ENCODE results near the gene SPG11.
A peak's percentile ranks its signal among the peaks of the same experiment; 100 is the strongest.
"Not testable (repeated sequence)": the region's sequence is repeated elsewhere in the genome, so short reads cannot be mapped to it uniquely, and the experiment has no call there.

SPG11 gene, protein sequence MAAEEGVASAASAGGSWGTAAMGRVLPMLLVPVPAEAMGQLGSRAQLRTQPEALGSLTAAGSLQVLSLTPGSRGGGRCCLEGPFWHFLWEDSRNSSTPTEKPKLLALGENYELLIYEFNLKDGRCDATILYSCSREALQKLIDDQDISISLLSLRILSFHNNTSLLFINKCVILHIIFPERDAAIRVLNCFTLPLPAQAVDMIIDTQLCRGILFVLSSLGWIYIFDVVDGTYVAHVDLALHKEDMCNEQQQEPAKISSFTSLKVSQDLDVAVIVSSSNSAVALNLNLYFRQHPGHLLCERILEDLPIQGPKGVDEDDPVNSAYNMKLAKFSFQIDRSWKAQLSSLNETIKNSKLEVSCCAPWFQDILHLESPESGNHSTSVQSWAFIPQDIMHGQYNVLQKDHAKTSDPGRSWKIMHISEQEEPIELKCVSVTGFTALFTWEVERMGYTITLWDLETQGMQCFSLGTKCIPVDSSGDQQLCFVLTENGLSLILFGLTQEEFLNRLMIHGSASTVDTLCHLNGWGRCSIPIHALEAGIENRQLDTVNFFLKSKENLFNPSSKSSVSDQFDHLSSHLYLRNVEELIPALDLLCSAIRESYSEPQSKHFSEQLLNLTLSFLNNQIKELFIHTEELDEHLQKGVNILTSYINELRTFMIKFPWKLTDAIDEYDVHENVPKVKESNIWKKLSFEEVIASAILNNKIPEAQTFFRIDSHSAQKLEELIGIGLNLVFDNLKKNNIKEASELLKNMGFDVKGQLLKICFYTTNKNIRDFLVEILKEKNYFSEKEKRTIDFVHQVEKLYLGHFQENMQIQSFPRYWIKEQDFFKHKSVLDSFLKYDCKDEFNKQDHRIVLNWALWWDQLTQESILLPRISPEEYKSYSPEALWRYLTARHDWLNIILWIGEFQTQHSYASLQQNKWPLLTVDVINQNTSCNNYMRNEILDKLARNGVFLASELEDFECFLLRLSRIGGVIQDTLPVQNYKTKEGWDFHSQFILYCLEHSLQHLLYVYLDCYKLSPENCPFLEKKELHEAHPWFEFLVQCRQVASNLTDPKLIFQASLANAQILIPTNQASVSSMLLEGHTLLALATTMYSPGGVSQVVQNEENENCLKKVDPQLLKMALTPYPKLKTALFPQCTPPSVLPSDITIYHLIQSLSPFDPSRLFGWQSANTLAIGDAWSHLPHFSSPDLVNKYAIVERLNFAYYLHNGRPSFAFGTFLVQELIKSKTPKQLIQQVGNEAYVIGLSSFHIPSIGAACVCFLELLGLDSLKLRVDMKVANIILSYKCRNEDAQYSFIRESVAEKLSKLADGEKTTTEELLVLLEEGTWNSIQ (N-terminal part only)

DNA sequence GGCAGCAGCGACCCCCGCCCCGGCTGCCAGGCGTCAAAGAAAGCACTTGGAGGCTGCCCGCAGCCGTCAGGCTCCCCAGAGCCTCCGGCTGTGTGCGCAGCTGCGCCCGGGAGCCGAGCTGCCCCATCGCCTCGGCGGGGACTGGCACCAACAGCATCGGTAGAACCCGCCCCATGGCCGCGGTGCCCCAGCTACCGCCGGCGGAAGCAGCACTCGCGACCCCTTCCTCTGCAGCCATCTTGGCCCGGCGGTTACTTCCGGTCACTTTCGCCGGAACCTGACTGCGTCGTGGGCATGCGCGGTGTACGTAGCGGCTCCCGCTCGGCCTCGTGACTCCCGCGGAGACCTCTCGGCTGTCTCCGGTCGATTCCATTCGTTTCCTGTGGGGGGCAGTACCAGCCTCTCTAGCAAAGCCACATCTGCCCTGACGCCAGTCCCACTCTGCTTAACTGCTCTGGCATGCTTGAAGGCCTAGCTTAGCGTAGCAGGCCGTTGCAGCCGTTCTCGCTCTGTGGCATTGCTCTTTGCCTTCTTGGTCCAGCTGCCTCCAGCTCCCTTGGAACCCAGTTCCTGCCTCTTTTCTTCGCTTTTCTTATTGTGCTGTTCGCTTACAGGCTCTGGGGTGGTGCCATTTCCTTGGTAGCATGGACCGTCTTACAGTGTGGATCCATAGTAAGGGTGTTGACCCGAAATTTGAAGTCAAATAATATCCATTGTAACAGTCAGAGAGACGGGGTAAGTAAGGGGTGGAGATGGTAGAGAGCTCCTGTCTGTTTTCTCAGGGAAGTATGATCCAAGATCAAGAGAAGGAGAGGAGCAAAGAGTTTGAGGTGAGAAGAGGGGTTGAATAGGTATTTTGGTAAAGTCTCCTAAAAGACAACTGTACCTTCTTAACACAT, at the start of gene SPG11:
Gene SPG11 (minus strand): TSS at position 253 of the 899 bp plus-strand sequence. CDS start 15 bp downstream, at position 238.
- DNase-seq (ENCODE audit: low read depth in 2 of 2) = peak; percentile 96

DNA sequence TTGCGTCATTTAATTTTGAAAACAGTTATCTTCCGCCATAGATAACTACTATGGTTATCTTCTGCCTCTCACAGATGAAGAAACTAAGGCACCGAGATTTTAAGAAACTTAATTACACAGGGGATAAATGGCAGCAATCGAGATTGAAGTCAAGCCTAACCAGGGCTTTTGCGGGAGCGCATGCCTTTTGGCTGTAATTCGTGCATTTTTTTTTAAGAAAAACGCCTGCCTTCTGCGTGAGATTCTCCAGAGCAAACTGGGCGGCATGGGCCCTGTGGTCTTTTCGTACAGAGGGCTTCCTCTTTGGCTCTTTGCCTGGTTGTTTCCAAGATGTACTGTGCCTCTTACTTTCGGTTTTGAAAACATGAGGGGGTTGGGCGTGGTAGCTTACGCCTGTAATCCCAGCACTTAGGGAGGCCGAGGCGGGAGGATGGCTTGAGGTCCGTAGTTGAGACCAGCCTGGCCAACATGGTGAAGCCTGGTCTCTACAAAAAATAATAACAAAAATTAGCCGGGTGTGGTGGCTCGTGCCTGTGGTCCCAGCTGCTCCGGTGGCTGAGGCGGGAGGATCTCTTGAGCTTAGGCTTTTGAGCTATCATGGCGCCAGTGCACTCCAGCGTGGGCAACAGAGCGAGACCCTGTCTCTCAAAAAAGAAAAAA, 49.0 kb upstream of the SPG11 start:
- no peak for DNase-seq (ENCODE audit: low read depth in 2 of 2)

DNA sequence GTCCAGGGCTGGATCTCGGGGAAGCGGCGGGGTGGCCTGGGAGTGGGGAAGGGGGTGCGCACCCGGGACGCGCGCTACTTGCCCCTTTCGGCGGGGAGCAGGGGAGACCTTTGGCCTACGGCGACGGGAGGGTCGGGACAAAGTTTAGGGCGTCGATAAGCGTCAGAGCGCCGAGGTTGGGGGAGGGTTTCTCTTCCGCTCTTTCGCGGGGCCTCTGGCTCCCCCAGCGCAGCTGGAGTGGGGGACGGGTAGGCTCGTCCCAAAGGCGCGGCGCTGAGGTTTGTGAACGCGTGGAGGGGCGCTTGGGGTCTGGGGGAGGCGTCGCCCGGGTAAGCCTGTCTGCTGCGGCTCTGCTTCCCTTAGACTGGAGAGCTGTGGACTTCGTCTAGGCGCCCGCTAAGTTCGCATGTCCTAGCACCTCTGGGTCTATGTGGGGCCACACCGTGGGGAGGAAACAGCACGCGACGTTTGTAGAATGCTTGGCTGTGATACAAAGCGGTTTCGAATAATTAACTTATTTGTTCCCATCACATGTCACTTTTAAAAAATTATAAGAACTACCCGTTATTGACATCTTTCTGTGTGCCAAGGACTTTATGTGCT, 48.4 kb upstream of the SPG11 start:
- no peak for DNase-seq (ENCODE audit: low read depth in 2 of 2)

DNA sequence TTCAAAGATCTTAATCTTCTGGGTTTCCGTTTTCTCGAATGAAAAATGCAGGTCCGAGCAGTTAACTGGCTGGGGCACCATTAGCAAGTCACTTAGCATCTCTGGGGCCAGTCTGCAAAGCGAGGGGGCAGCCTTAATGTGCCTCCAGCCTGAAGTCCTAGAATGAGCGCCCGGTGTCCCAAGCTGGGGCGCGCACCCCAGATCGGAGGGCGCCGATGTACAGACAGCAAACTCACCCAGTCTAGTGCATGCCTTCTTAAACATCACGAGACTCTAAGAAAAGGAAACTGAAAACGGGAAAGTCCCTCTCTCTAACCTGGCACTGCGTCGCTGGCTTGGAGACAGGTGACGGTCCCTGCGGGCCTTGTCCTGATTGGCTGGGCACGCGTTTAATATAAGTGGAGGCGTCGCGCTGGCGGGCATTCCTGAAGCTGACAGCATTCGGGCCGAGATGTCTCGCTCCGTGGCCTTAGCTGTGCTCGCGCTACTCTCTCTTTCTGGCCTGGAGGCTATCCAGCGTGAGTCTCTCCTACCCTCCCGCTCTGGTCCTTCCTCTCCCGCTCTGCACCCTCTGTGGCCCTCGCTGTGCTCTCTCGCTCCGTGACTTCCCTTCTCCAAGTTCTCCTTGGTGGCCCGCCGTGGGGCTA, 47.8 kb upstream of the SPG11 start, which contains the start of the genes B2M and PATL2:
Gene B2M (plus strand): TSS at position 422 of the 647 bp plus-strand sequence. CDS start 30 bp downstream, at position 452.
Gene PATL2 (minus strand): TSS at position 228 of the 647 bp plus-strand sequence. CDS start 34,833 bp downstream, outside the sequence.
- DNase-seq (ENCODE audit: low read depth in 2 of 2) = peak; percentile 85 to 86

DNA sequence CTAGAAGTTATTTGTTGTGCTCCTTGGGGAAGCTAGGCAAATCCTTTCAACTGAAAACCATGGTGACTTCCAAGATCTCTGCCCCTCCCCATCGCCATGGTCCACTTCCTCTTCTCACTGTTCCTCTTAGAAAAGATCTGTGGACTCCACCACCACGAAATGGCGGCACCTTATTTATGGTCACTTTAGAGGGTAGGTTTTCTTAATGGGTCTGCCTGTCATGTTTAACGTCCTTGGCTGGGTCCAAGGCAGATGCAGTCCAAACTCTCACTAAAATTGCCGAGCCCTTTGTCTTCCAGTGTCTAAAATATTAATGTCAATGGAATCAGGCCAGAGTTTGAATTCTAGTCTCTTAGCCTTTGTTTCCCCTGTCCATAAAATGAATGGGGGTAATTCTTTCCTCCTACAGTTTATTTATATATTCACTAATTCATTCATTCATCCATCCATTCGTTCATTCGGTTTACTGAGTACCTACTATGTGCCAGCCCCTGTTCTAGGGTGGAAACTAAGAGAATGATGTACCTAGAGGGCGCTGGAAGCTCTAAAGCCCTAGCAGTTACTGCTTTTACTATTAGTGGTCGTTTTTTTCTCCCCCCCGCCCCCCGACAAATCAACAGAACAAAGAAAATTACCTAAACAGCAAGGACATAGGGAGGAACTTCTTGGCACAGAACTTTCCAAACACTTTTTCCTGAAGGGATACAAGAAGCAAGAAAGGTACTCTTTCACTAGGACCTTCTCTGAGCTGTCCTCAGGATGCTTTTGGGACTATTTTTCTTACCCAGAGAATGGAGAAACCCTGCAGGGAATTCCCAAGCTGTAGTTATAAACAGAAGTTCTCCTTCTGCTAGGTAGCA, 47.0 kb upstream of the SPG11 start:
- no peak for DNase-seq (ENCODE audit: low read depth in 2 of 2)

DNA sequence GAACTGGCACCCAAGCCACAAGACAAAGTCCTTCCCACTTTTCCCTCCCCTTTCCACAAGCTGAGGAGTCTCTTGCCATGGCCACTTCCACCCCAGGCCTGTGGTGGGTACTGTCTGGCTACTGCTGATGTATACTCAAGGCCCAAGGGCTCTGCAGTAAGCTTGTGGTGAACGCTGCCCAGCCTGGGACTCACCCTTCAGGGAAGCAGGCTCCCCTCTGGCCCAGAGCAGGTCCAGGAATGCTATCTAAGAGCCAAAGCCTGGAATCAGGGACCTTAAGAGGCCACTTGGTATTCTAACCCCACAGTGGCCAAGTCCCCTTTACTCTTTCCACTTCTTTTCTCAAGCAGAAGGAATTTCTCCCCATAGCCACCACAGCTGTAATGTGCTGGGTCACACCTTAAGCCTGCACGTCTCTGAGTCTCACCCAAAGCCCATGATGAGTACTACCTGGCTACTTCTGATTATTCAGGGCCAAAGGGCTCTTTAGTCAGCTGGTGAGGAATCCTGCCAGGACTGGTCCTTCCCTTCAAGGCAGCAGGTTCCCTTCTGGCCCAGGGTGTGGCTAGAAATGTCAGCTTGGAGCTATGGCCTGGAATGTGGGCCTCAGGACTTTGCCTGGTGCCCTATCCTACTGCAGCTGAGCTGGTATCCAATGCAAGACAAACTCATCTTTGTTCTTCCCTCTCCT, 43.6 kb upstream of the SPG11 start:
- DNase-seq (ENCODE audit: low read depth in 2 of 2) = no peak

DNA sequence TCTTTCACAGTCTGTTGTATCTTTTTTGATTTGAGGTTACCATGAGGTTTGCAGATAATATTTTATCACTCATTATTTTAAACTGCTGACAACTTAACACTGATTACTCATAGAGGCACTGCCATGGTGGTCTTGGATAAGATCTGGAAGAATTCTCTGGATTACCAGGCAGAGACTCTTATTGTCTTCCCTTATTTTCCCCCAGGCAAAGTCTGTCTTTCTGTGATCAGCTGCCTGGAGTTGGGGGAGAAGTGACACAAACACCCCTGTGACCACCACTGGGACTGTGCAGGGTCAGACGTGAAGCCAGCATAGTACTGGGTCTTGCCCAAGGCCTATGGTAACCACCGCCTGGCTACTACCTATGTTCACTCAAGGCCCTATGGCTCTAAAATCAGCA, 42.9 kb upstream of the SPG11 start:
- DNase-seq (ENCODE audit: low read depth in 2 of 2) = no peak

DNA sequence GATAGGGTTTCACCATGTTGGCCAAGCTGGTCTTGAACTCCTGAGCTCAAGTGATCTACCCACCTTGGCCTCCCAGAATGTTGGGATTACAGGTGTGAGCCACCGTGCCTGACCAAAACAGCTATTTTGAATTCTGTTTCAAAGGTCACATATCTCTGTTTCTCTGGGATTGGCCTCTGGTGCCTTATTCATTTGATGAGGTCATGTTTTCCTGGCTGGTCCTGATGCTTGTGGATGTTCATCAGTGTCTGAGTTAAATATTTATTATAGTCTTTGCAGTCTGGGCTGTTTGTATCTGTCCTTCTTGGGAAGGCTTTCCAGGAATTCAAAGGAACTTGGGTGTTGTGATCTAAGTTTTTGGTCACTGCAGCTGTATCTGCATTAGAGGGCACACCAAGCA, 42.5 kb upstream of the SPG11 start:
- no peak for DNase-seq (ENCODE audit: low read depth in 2 of 2)

DNA sequence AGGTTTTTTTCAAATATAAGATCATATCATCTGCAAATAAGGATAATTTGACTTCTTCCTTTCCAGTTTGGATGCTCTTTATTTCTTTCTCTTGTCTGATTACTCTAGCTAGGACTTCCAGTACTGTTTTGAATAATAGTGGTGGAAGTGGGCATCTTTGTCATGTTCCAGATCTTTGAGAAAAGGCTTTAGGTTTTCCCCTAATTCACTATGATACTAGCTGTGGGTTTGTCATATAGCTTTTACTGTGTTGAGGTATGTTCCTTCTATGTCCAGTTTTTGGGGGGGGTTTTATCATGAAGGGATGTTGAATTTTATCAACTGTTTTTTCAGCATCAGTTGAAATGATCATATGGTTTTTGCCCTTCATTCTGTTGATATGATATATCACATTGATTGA, 37.2 kb upstream of the SPG11 start:
- DNase-seq (ENCODE audit: low read depth in 2 of 2) = not testable (repeated sequence)

DNA sequence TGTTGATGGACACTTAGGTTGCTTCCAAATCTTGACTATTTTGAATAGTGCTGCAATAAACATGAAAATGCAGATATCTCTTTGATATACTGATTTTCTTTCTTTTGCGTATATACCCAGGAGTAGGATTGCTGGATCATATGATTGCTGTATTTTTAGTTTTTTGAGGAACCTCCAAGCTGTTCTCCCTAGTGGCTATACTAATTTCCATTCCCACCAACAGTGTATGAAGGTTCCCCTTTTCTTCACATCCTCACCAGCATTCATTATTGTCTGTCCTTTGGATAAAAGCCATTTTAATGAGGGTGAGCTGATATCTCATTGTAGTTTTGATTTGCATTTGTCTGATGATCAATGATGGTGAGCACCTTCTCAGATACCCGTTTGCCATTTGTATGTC, 35.2 kb upstream of the SPG11 start:
- no peak for DNase-seq (ENCODE audit: low read depth in 2 of 2)

DNA sequence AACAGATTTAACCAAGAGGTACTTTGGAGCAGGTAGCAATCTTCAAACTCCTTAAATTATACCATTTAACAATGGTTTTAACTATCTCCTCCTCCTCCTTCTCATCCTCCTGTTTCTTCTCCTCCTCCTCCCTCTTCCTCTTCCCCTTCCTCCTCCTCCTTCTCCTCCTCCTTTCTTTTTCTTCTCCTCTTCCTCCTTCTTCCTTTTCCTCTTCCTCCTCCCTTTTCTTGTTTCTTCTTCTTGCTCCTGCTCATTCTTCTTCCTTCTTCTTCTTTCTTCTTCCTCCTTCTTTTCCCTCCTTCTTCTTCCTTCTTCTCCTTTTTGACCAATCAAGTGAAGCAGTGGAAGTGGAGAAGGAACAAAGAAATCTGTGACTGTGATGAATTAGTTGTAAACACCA, 33.6 kb upstream of the SPG11 start:
- DNase-seq (ENCODE audit: low read depth in 2 of 2) = no peak

DNA sequence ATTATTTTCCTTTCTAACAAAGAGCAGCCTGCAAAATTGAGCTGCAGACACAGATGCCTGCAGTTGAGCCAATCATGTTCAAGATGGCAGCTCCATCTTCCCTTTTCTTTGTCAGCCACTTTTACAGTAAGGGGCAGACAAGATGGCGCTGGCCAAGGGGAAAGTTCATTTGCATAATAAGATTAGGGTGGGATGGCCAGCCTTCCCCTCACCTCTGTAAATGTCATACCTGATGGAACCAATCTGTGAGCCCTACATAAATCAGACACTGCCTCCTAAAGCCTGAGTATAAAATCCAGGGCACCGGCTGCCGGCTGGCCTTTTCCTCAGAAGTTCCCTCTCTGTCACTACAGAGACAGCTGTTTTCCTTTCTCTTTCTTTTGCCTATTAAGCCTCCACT, 31.8 kb upstream of the SPG11 start:
- DNase-seq (ENCODE audit: low read depth in 2 of 2) = no peak

DNA sequence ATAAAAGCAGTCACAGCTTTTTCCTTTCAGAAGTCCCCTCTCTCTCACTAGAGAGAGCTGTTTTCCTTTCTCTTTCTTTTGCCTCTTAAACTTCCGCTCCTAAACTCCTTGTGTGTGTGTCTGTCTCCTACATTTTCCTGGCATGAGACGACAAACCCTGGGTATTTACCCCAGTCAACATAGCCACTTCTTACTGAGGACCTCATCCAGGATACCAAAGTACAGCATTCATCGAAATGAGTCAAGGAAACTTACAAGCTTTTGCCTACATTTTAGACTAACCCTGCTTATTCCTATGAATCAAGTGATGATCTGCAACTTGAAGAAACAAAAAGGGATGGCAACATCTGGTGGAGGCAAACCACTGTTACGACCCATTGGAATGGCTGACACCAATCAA, 31.0 kb upstream of the SPG11 start:
- no peak for DNase-seq (ENCODE audit: low read depth in 2 of 2)

DNA sequence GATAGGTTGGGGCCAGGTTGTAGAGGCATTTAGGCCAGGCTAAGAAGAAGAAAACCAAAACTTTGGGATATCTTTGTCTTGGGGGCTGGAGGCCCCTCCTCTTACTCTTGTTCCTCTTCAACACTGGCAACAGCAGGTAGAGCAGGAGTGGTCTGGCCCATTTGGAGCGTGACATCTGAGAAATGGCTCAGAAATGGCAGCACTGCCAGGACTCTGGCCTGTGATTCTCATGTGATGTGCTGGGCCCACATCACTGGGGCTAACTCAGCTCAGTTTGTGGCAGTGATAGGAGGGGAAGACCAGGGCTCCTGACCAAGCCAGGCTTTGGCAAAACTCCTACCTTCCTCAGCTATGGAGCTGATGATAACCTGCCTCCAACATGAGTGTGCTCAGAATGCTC, 29.2 kb upstream of the SPG11 start:
- DNase-seq (ENCODE audit: low read depth in 2 of 2) = no peak

DNA sequence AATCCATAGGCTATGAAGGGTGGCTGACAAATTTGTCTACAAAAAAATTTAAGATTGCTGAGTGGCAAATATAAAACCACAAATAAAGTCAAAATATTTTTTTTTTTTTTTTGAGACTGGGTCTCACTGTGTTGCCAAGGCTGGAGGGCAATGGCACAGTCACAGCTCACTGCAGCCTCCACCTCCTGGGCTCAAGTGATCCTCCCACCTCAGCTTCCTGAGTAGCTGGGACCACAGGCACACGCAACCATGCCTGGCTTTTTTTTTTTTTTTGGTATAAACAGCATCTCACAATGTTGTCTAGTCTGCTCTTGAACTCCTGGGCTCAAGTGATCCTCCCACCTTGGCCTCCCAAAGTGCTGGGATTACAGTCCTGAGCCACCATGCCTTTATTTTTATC, 26.8 kb upstream of the SPG11 start:
- DNase-seq (ENCODE audit: low read depth in 2 of 2) = not testable (repeated sequence)

DNA sequence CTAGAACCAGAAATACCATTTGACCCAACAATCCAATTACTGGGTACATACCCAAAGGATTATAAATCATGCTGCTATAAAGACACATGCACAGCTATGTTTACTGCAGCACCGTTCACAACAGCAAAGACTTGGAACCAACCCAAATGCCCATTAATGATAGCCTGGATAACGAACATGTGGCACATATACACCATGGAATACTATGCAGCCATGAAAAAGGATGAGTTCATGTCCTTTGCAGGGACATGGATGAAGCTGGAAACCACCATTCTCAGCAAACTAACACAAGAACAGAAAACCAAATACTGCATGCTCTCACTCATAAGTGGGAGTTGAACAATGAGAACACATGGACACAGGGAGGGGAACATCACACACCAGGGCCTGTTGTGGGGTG, 25.9 kb upstream of the SPG11 start:
- not testable (repeated sequence) for DNase-seq (ENCODE audit: low read depth in 2 of 2)
